Gastrocnemius medialis (tissue), 4 donors: ENCODE data around the gene GFER. TPM values are rescaled to one million over a fixed set of nuclear protein-coding genes. Genes with fewer than 3 reads are reported as not detected.

Experiments
- ATAC-seq, 2 donors: fragments of 150-250 bp; one replicate each; pipeline ENCODE4 v1.9.1; 2016
- DNase-seq, 2 donors: peaks; one replicate each; pipeline ENCODE4 v3.0.0-alpha.2; 2019
- H3K27ac ChIP-seq, 4 donors: fragments of 200-600 bp; sonication (generic); 1 replicate in 1 of 4; 2 replicates in 3 of 4; pipeline ENCODE4 v1.5.1; 2016 to 2018; ENCODE audit warnings: mild to moderate bottlenecking in 2 of 4, moderate library complexity in 1 of 4
- H3K27me3 ChIP-seq, 3 donors: fragments of 200-600 bp; sonication (generic) in 2 of 3; 1 replicate in 1 of 3; 2 replicates in 2 of 3; pipeline versions ENCODE4 v1.5.1 to v1.6.0; 2016 to 2019; ENCODE audit warnings: mild to moderate bottlenecking in 1 of 3, moderate library complexity in 1 of 3
- H3K36me3 ChIP-seq, 2 donors: fragments of 200-600 bp; sonication (generic) in 1 of 2; one replicate each; pipeline ENCODE4 v1.5.1; 2017 to 2018
- H3K4me1 ChIP-seq, 2 donors: fragments of 200-600 bp; sonication (generic) in 1 of 2; one replicate each; pipeline ENCODE4 v1.5.1; 2016 to 2017; ENCODE audit warnings: mild to moderate bottlenecking in 2 of 2
- H3K4me3 ChIP-seq, 4 donors: fragments of 200-600 bp; sonication (generic) in 3 of 4; 1 replicate in 1 of 4; 2 replicates in 3 of 4; pipeline ENCODE4 v1.5.1; 2016 to 2019; ENCODE audit warnings: mild to moderate bottlenecking in 2 of 4
- H3K9me3 ChIP-seq, 3 donors: fragments of 200-600 bp; sonication (generic) in 2 of 3; 1 replicate in 1 of 3; 2 replicates in 2 of 3; pipeline ENCODE4 v1.5.1; 2016 to 2019
- CTCF ChIP-seq, 5 experiments: fragments of 450-650 bp in 3 of 5; fragments of 200-600 bp in 2 of 5; sonication (generic) in 2 of 5; IDR thresholded peaks in 4 of 5; conservative IDR thresholded peaks in 1 of 5; 1 replicate in 4 of 5; 2 replicates in 1 of 5; pipeline ENCODE4 v1.5.1; 2016 to 2019; ENCODE audit warnings: antibody characterized with exemption in 5 of 5, mild to moderate bottlenecking in 3 of 5, moderate library complexity in 3 of 5
- POLR2A ChIP-seq, 2 donors: fragments of 450-650 bp; IDR thresholded peaks; one replicate each; pipeline ENCODE4 v1.6.1; 2017; ENCODE audit warnings: antibody characterized with exemption in 2 of 2, mild to moderate bottlenecking in 2 of 2, moderate library complexity in 2 of 2
- in situ Hi-C, 4 donors: fragments of 200-750 bp; cut with MboI; loops; one replicate each; pipeline versions ENCODE4 v1.15.0 to v1.8.0; 2017; ENCODE audit warnings: low sequenced_read_pairs in 4 of 4
- intact Hi-C: fragments of 100-400 bp; cut with DNase I; formaldehyde crosslinking; loops from one replicate; pipeline ENCODE4 v1.15.1; 2023; ENCODE audit warnings: low total_unique reads
- total RNA-seq, 4 donors: library from RNA; depleted of rRNA; stranded (reverse); fragments of >200 nt; gene quantifications; one replicate each; pipeline versions ENCODE4 v1.1.0 to v1.2.3, GENCODE V29; 2016

Gene GFER
- total RNA-seq, 4 donors from 2014 or later = 16.3 to 27.0 (median 20.1) TPM

- peaks cover 11 to 13% of the 10 kb centered on the region in 2 donors for H3K4me1 ChIP-seq
- in situ Hi-C loops (loop anchor here in 3 of 4 donors (5.0 to 10.0 kb wide), 3 partner anchors 124 to 131 kb away; partner anchors contain the start of genes PKD1 (in 1 of the 3) and RAB26 (in 1 of the 3)), intact Hi-C loops (no loop called here)
- TF ChIP-seq CTCF (IDR thresholded peaks at IDR 0.05 in 4 of 5, conservative IDR thresholded peaks at IDR 0.05 in 1 of 5) (no peak), POLR2A (IDR thresholded peaks at IDR 0.05) (no peak)
- DNase-seq (no peak), ATAC-seq (no peak)
- no peaks in the 10 kb centered on the region for H3K9me3 ChIP-seq
- H3K36me3 ChIP-seq = no peaks in the 10 kb centered on the region
- H3K27ac ChIP-seq = no peak overlapping the region
- H3K4me3 ChIP-seq = no peak overlapping the region
- H3K27me3 ChIP-seq = peaks cover 0 to under 1% (median 0%) of the 10 kb centered on the region in 3 donors
Measured at GRCh38 chr16:2013527-2013926, 29.5 kb downstream of the GFER start.

GRCh38 chr16:2015117-2015946, 31.3 kb downstream of the GFER start:
- ATAC-seq = no peak
- no peak for TF ChIP-seq CTCF (IDR thresholded peaks at IDR 0.05 in 4 of 5, conservative IDR thresholded peaks at IDR 0.05 in 1 of 5)
- no peak for TF ChIP-seq POLR2A (IDR thresholded peaks at IDR 0.05)

GRCh38 chr16:2015947-2016208, 31.9 kb downstream of the GFER start:
- in situ Hi-C loops = loop anchor here in 1 of 4 donors (10.0 kb wide), 1 partner anchor 129 kb away; the partner anchor contains the start of gene RAB26
- Histone ChIP-seq H3K9me3 (no peaks in the 10 kb centered on the region), H3K4me3 (no peak overlapping the region), H3K27ac (no peak overlapping the region), H3K36me3 (no peaks in the 10 kb centered on the region), H3K4me1 (peaks cover 0 to 6% of the 10 kb centered on the region in 2 donors), H3K27me3 (peaks cover 18 to 23% (median 21%) of the 10 kb centered on the region in 3 donors)
- ATAC-seq = no peak
- DNase-seq = no peak
- TF ChIP-seq POLR2A (IDR thresholded peaks at IDR 0.05) (no peak), CTCF (IDR thresholded peaks at IDR 0.05 in 4 of 5, conservative IDR thresholded peaks at IDR 0.05 in 1 of 5) (no peak)
- intact Hi-C loops = no loop called here

More at GRCh38 chr16:2015117-2015946, 31.3 kb downstream of the GFER start:
- Histone ChIP-seq H3K4me1 (peaks cover 4 to 7% of the 10 kb centered on the region in 2 donors), H3K27ac (no peak overlapping the region), H3K27me3 (peaks cover 14 to 17% (median 16%) of the 10 kb centered on the region in 3 donors), H3K9me3 (no peaks in the 10 kb centered on the region), H3K36me3 (no peaks in the 10 kb centered on the region), H3K4me3 (no peak overlapping the region)
- in situ Hi-C loops = loop anchor here in 1 of 4 donors (10.0 kb wide), 1 partner anchor 129 kb away; the partner anchor contains the start of gene RAB26
- no peak for DNase-seq
- intact Hi-C loops = no loop called here

- TF ChIP-seq CTCF (IDR thresholded peaks at IDR 0.05 in 4 of 5, conservative IDR thresholded peaks at IDR 0.05 in 1 of 5) = peak in 2 of 5 experiments; percentile 8 to 32
- no peak for TF ChIP-seq POLR2A (IDR thresholded peaks at IDR 0.05)
- intact Hi-C loops = no loop called here
- Histone ChIP-seq H3K9me3 (no peaks in the 10 kb centered on the region), H3K36me3 (no peaks in the 10 kb centered on the region), H3K4me1 (peaks cover 0 to 6% of the 10 kb centered on the region in 2 donors), H3K4me3 (no peak overlapping the region), H3K27me3 (peaks cover 23 to 27% (median 27%) of the 10 kb centered on the region in 3 donors), H3K27ac (no peak overlapping the region)
- no peak for ATAC-seq
- no peak for DNase-seq
- in situ Hi-C loops = loop anchor here in 1 of 4 donors (10.0 kb wide), 1 partner anchor 128 kb away; the partner anchor contains the start of gene RAB26
Measured at GRCh38 chr16:2016407-2016922, 32.5 kb downstream of the GFER start.
